Measurements from ENCODE around the gene ISOC2.

The ISOC2 gene

GRCh38 chr19:55474269-55475265 is 13.1 kb upstream of the ISOC2 start:
- peaks cover 6% of the 10 kb centered on the region for H4K20me1 ChIP-seq (ENCODE audit: insufficient read depth, low read length, poor library complexity, severe bottlenecking)
- H3K36me3 ChIP-seq (ENCODE audit: insufficient read depth, low read length): no peaks in the 10 kb centered on the region
- H2AFZ ChIP-seq (ENCODE audit: low read length): no peak overlapping the region
- H3K4me2 ChIP-seq (ENCODE audit: low read depth, low read length, poor library complexity, severe bottlenecking): peak overlapping the region; percentile 70
- H3K9ac ChIP-seq (ENCODE audit: low read depth, low read length, poor library complexity, severe bottlenecking): no peak overlapping the region
- no peak overlapping the region for H3K4me3 ChIP-seq (ENCODE audit: low read length, poor library complexity, severe bottlenecking)
- no peaks in the 10 kb centered on the region for H3K9me2 ChIP-seq (replicated peaks; ENCODE audit: low read depth, low read length)
- H3K79me2 ChIP-seq (ENCODE audit: insufficient read depth, low read length): peaks cover 19% of the 10 kb centered on the region
- no peaks in the 10 kb centered on the region for H3K9me3 ChIP-seq (ENCODE audit: insufficient read depth, low read depth, low read length)
- peaks cover 17% of the 10 kb centered on the region for H3K4me1 ChIP-seq (ENCODE audit: insufficient read depth, low read length, poor library complexity, severe bottlenecking)
- H3F3A ChIP-seq (ENCODE audit: low read depth): no peaks in the 10 kb centered on the region
- TF ChIP-seq EZH2phosphoT487 (IDR thresholded peaks at IDR 0.05; ENCODE audit: borderline replicate concordance) (no peak), CTCF (conservative IDR thresholded peaks at IDR 0.05; ENCODE audit: low read length) (no peak)
- no peaks in the 10 kb centered on the region for H3K27me3 ChIP-seq (ENCODE audit: insufficient read depth, low read length, poor library complexity, severe bottlenecking)

GRCh38 chr19:55473225-55474012 is 12.0 kb upstream of the ISOC2 start:
- no peaks in the 10 kb centered on the region for H3F3A ChIP-seq (ENCODE audit: low read depth)
- H3K4me2 ChIP-seq (ENCODE audit: low read depth, low read length, poor library complexity, severe bottlenecking): no peak overlapping the region
- H3K27me3 ChIP-seq (ENCODE audit: insufficient read depth, low read length, poor library complexity, severe bottlenecking): no peaks in the 10 kb centered on the region
- H3K9me2 ChIP-seq (replicated peaks; ENCODE audit: low read depth, low read length): no peaks in the 10 kb centered on the region
- no peak overlapping the region for H3K9ac ChIP-seq (ENCODE audit: low read depth, low read length, poor library complexity, severe bottlenecking)
- H2AFZ ChIP-seq (ENCODE audit: low read length): no peak overlapping the region
- TF ChIP-seq CTCF (conservative IDR thresholded peaks at IDR 0.05; ENCODE audit: low read length) (no peak), EZH2phosphoT487 (IDR thresholded peaks at IDR 0.05; ENCODE audit: borderline replicate concordance) (no peak)
- H3K79me2 ChIP-seq (ENCODE audit: insufficient read depth, low read length): peaks cover 9% of the 10 kb centered on the region
- H3K36me3 ChIP-seq (ENCODE audit: insufficient read depth, low read length): no peaks in the 10 kb centered on the region
- H3K4me1 ChIP-seq (ENCODE audit: insufficient read depth, low read length, poor library complexity, severe bottlenecking): peaks cover 16% of the 10 kb centered on the region
- no peaks in the 10 kb centered on the region for H3K9me3 ChIP-seq (ENCODE audit: insufficient read depth, low read depth, low read length)
- peaks cover 3% of the 10 kb centered on the region for H4K20me1 ChIP-seq (ENCODE audit: insufficient read depth, low read length, poor library complexity, severe bottlenecking)
- no peak overlapping the region for H3K4me3 ChIP-seq (ENCODE audit: low read length, poor library complexity, severe bottlenecking)

GRCh38 chr19:55472463-55472862 is 11.0 kb upstream of the ISOC2 start:
- Histone ChIP-seq H3K4me3 (ENCODE audit: low read length, poor library complexity, severe bottlenecking) (no peak overlapping the region), H2AFZ (ENCODE audit: low read length) (no peak overlapping the region), H3K4me2 (ENCODE audit: low read depth, low read length, poor library complexity, severe bottlenecking) (no peak overlapping the region), H3K9me2 (replicated peaks; ENCODE audit: low read depth, low read length) (no peaks in the 10 kb centered on the region), H3K79me2 (ENCODE audit: insufficient read depth, low read length) (no peaks in the 10 kb centered on the region), H3K4me1 (ENCODE audit: insufficient read depth, low read length, poor library complexity, severe bottlenecking) (peaks cover 6% of the 10 kb centered on the region), H3K9ac (ENCODE audit: low read depth, low read length, poor library complexity, severe bottlenecking) (no peak overlapping the region), H4K20me1 (ENCODE audit: insufficient read depth, low read length, poor library complexity, severe bottlenecking) (no peaks in the 10 kb centered on the region), H3K9me3 (ENCODE audit: insufficient read depth, low read depth, low read length) (no peaks in the 10 kb centered on the region), H3K27me3 (ENCODE audit: insufficient read depth, low read length, poor library complexity, severe bottlenecking) (no peaks in the 10 kb centered on the region), H3F3A (ENCODE audit: low read depth) (no peaks in the 10 kb centered on the region), H3K36me3 (ENCODE audit: insufficient read depth, low read length) (no peaks in the 10 kb centered on the region)
- TF ChIP-seq CTCF (conservative IDR thresholded peaks at IDR 0.05; ENCODE audit: low read length) (no peak), EZH2phosphoT487 (IDR thresholded peaks at IDR 0.05; ENCODE audit: borderline replicate concordance) (no peak)
